Stomach (tissue), 9 donors: Measurements from ENCODE around the gene PCSK4. TPM values are rescaled to one million over a fixed set of nuclear protein-coding genes. Genes with fewer than 3 reads are reported as not detected.

ENCODE experiments used
- DNase-seq, 2 donors: peaks; one replicate each; pipeline versions ENCODE4 v3.0.0 to v3.0.0-alpha.2; 2013 to 2019
- H3K27ac ChIP-seq, 5 donors: fragments of 200-600 bp in 4 of 5; sonication (generic) in 4 of 5; one replicate each; pipeline ENCODE4 v1.5.1; 2013 to 2019; ENCODE audit warnings: mild to moderate bottlenecking in 1 of 5, moderate library complexity in 1 of 5
- H3K27me3 ChIP-seq, 3 donors: fragments of 200-600 bp; sonication (generic); one replicate each; pipeline ENCODE4 v1.5.1; 2017 to 2019; ENCODE audit warnings: mixed run types in 1 of 3
- H3K36me3 ChIP-seq, 4 donors: fragments of 200-600 bp; sonication (generic); 1 replicate in 3 of 4; 2 replicates in 1 of 4; pipeline ENCODE4 v1.5.1; 2016 to 2019
- H3K4me1 ChIP-seq, 4 donors: fragments of 200-600 bp; sonication (generic); one replicate each; pipeline ENCODE4 v1.5.1; 2016 to 2019
- H3K4me3 ChIP-seq, 4 donors: fragments of 200-600 bp; sonication (generic) in 3 of 4; one replicate each; pipeline ENCODE4 v1.5.1; 2016 to 2019; ENCODE audit warnings: mild to moderate bottlenecking in 1 of 4
- H3K9me3 ChIP-seq, 4 donors: fragments of 200-600 bp; sonication (generic); one replicate each; pipeline ENCODE4 v1.5.1; 2016 to 2019
- CTCF ChIP-seq, 7 experiments: fragments of 450-650 bp in 4 of 7; fragments of 200-600 bp in 3 of 7; sonication (generic) in 3 of 7; IDR thresholded peaks; one replicate each; pipeline ENCODE4 v1.5.1; 2016 to 2019; ENCODE audit warnings: antibody characterized with exemption in 7 of 7, control low read depth in 2 of 7, mild to moderate bottlenecking in 1 of 7
- EP300 ChIP-seq: sonication (generic); formaldehyde crosslinking; IDR thresholded peaks from one replicate; pipeline ENCODE4 v1.6.1; 2017; ENCODE audit warnings: antibody characterized with exemption
- POLR2A ChIP-seq, 4 donors: fragments of 450-650 bp; IDR thresholded peaks; one replicate each; pipeline ENCODE4 v1.6.1; 2016; ENCODE audit warnings: antibody characterized with exemption in 4 of 4, control low read depth in 2 of 4, mild to moderate bottlenecking in 1 of 4, moderate library complexity in 1 of 4
- POLR2AphosphoS5 ChIP-seq, 3 donors: sonication (generic); formaldehyde crosslinking; IDR thresholded peaks; one replicate each; pipeline ENCODE4 v1.6.1; 2016; ENCODE audit warnings: antibody characterized with exemption in 3 of 3
- WGBS, 5 donors: extraction: QIAGEN DNeasy Blood & Tissue Kit in 3 of 5; methylation state at CpG; one replicate each; pipeline versions ENCODE4 v1.1.5 to v1.1.7; 2013 to 2018; 5-methylcytosine and 5-hydroxymethylcytosine counted together
- intact Hi-C: fragments of 100-400 bp; cut with DNase I; formaldehyde crosslinking; loops from one replicate; pipeline ENCODE4 v1.15.1; 2023; ENCODE audit warnings: low total_unique reads
- polyA plus RNA-seq, 3 donors: library from polyadenylated mRNA; stranded (reverse); fragments of 200-250 nt; gene quantifications; one replicate each; pipeline ENCODE4 v1.2.3, GENCODE V29; 2013
- total RNA-seq, 5 donors: library from RNA; depleted of rRNA; stranded (reverse); fragments of >200 nt; gene quantifications; one replicate each; pipeline versions ENCODE4 v1.1.0 to v1.2.3, GENCODE V29; 2014 to 2016
- donor health status: healthy with polysubstance abuse.
- donor health status: Bipolar disorder and iron deficiency.
- donor health status: healthy.

The PCSK4 gene
- total and polyA plus RNA-seq, 8 donors: 1.7 to 26.8 (median 4.1) TPM; not detected in 2

- intact Hi-C loops: no loop called here
- peaks cover 12 to 27% (median 21%) of the 10 kb centered on the region in 4 donors for H3K4me1 ChIP-seq
- H3K27ac ChIP-seq: peak overlapping the region in 4 of 5 donors; percentile 31 to 77 (median 59)
- H3K36me3 ChIP-seq: no peaks in the 10 kb centered on the region
- H3K9me3 ChIP-seq: no peaks in the 10 kb centered on the region
- peak overlapping the region; percentile 43 to 62 (median 50) for H3K4me3 ChIP-seq
- DNase-seq: peak; percentile 53 to 85
- WGBS, 5 donors: 0 to 7% (median 4%) methylated on average over 3 to 52 of the region's 52 CpGs
- peaks cover 14 to 81% (median 33%) of the 10 kb centered on the region in 3 donors for H3K27me3 ChIP-seq
- peak in 5 of 7 experiments; percentile 17 to 69 (median 37) for TF ChIP-seq CTCF (IDR thresholded peaks at IDR 0.05)
- TF ChIP-seq POLR2A (IDR thresholded peaks at IDR 0.05): no peak
- no peak for TF ChIP-seq EP300
Measured at GRCh38 chr19:1513499-1514294, 23.5 kb upstream of the PCSK4 start.

- Histone ChIP-seq H3K4me1 (peaks cover 12 to 34% (median 28%) of the 10 kb centered on the region in 4 donors), H3K27me3 (peaks cover 14 to 83% (median 33%) of the 10 kb centered on the region in 3 donors), H3K27ac (peak within 1 kb of the TSS in 4 of 5 donors; percentile 31 to 77 (median 59)), H3K36me3 (no peaks in the 10 kb centered on the region), H3K4me3 (peak within 1 kb of the TSS; percentile 43 to 62 (median 50)), H3K9me3 (peaks cover 0 to 5% (median 2%) of the 10 kb centered on the region in 4 donors)
- peak; percentile 60 to 88 for DNase-seq
- 3 to 9% (median 4%) methylated on average over 12 to 78 of the region's 78 CpGs for WGBS, 5 donors
- TF ChIP-seq EP300 (no peak), CTCF (IDR thresholded peaks at IDR 0.05) (no peak), POLR2AphosphoS5 (IDR thresholded peaks at IDR 0.05) (peak in 1 of 3 donors; percentile 10)
- intact Hi-C loops: no loop called here
Measured at GRCh38 chr19:1512671-1513498, 22.7 kb upstream of the PCSK4 start, which contains the start of gene ADAMTSL5. Gene ADAMTSL5 (minus strand): TSS chr19:1513019. CDS start chr19:1510943, 2,076 bp downstream.

GRCh38 chr19:1511318-1512317 is 21.5 kb upstream of the PCSK4 start:
- TF ChIP-seq POLR2A (IDR thresholded peaks at IDR 0.05): no peak
- no peak for TF ChIP-seq POLR2AphosphoS5 (IDR thresholded peaks at IDR 0.05)
- TF ChIP-seq EP300: no peak
- no peak for TF ChIP-seq CTCF (IDR thresholded peaks at IDR 0.05)
- Histone ChIP-seq H3K27ac (no peak overlapping the region), H3K9me3 (peaks cover 0 to 5% (median 2%) of the 10 kb centered on the region in 4 donors), H3K36me3 (no peaks in the 10 kb centered on the region), H3K27me3 (peaks cover 14 to 90% (median 33%) of the 10 kb centered on the region in 3 donors), H3K4me3 (no peak overlapping the region), H3K4me1 (peaks cover 12 to 42% (median 37%) of the 10 kb centered on the region in 4 donors)
- intact Hi-C loops: no loop called here
- DNase-seq: peak in 1 of 2 donors; percentile 47
- WGBS, 5 donors: 44 to 58% (median 51%) methylated on average over 17 to 22 of the region's 22 CpGs
